CD8-positive, alpha-beta memory T cell (primary cell): Measurements from ENCODE around the gene TIMM22. TPM values are rescaled to one million over a fixed set of nuclear protein-coding genes. Genes with fewer than 3 reads are reported as not detected.

Experiments used
- CTCF ChIA-PET: fragments of 350-600 bp; sonication (Branson Sonifier 250); formaldehyde crosslinking; loops from one replicate; lab custom pipeline; 2021; ENCODE audit warnings: antibody characterized with exemption; lab: Charles Lee
- POLR2A ChIA-PET: fragments of 350-600 bp; sonication (Branson Sonifier 250); formaldehyde crosslinking; loops from one replicate; lab custom pipeline; 2021; ENCODE audit warnings: antibody characterized with exemption; lab: Charles Lee
- DNase-seq, 5 donors: peaks; one replicate each; pipeline versions ENCODE4 v3.0.0 to v3.0.0-alpha.2; 2020 to 2022; ENCODE audit warnings: mixed read lengths in 1 of 5
- H3K27ac ChIP-seq: one replicate; pipeline ENCODE4 v1.7.0; 2013; ENCODE audit warnings: low read depth, mild to moderate bottlenecking, low read length, moderate library complexity
- H3K27me3 ChIP-seq: 2 replicates; pipeline ENCODE4 v1.7.0; 2013; ENCODE audit warnings: low read length, mild to moderate bottlenecking; ENCODE audit not compliant: insufficient read depth, poor library complexity, severe bottlenecking
- H3K36me3 ChIP-seq: 2 replicates; pipeline ENCODE4 v1.7.0; 2013; ENCODE audit warnings: mild to moderate bottlenecking, low read length, moderate library complexity; ENCODE audit not compliant: insufficient read depth
- H3K4me1 ChIP-seq: 2 replicates; pipeline ENCODE4 v1.7.0; 2013; ENCODE audit warnings: mild to moderate bottlenecking, low read length, moderate library complexity; ENCODE audit not compliant: insufficient read depth
- H3K4me3 ChIP-seq: 2 replicates; pipeline ENCODE4 v1.7.0; 2013; ENCODE audit warnings: mild to moderate bottlenecking, low read length
- H3K9me3 ChIP-seq: 2 replicates; pipeline ENCODE4 v1.7.0; 2013; ENCODE audit warnings: mild to moderate bottlenecking, low read length
- H3K27ac Mint-ChIP-seq, 8 donors: one replicate each; pipeline ENCODE4 v1.8.0; 2020 to 2021; ENCODE audit warnings: mixed read lengths in 8 of 8, mild to moderate bottlenecking in 6 of 8, inconsistent platforms in 3 of 8, moderate library complexity in 3 of 8
- H3K27me3 Mint-ChIP-seq, 2 donors: one replicate each; pipeline ENCODE4 v1.8.0; 2020 to 2021; ENCODE audit warnings: mixed read lengths in 2 of 2, mild to moderate bottlenecking in 1 of 2, moderate library complexity in 1 of 2
- H3K36me3 Mint-ChIP-seq, 3 donors: one replicate each; pipeline ENCODE4 v1.8.0; 2020 to 2021; ENCODE audit warnings: mixed read lengths in 3 of 3, inconsistent platforms in 1 of 3, mild to moderate bottlenecking in 1 of 3
- H3K4me1 Mint-ChIP-seq, 3 donors: one replicate each; pipeline ENCODE4 v1.8.0; 2020 to 2021; ENCODE audit warnings: mixed read lengths in 3 of 3, inconsistent platforms in 1 of 3, mild to moderate bottlenecking in 1 of 3
- H3K4me3 Mint-ChIP-seq, 7 donors: one replicate each; pipeline ENCODE4 v1.8.0; 2020 to 2021; ENCODE audit warnings: mixed read lengths in 7 of 7, mild to moderate bottlenecking in 6 of 7, moderate library complexity in 4 of 7, inconsistent platforms in 2 of 7
- H3K9me3 Mint-ChIP-seq, 5 donors: one replicate each; pipeline ENCODE4 v1.8.0; 2020 to 2022; ENCODE audit warnings: mixed read lengths in 5 of 5, mild to moderate bottlenecking in 3 of 5, moderate library complexity in 2 of 5, inconsistent platforms in 1 of 5
- polyA plus RNA-seq: library from polyadenylated mRNA; unstranded; fragments of 300-500 nt; fragmentation: Illumina TruSeq; gene quantifications from one replicate; pipeline ENCODE4 v1.2.3, GENCODE V29; 2021
- total RNA-seq, 2 experiments: library from RNA; stranded (reverse); gene quantifications; one replicate each; pipeline ENCODE4 v1.2.3, GENCODE V29; 2021

The TIMM22 gene
- total and polyA plus RNA-seq, 3 experiments from 2014 or later: 19.9 to 29.2 (median 21.5) TPM

DNA sequence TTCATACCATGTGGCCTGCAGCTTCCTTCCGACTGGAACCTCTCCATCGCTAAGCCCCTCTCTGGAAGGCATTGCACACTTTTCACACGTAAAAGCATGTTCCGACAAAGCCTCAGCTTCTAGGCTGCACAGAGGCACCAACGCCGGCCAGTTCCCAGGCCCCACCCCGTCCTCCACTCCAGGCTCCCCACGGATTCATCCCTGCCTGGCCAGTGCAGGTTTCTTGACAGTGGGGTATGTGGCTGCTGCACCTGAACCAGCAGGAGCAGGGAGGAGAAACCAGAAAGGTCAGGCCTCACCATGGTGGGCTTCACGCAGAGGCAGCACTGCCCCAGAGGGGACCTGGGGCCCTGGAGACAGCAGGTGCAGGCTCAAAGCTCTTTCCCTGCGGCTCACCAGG lies 14.2 kb downstream of the TIMM22 start:
- POLR2A ChIA-PET: no interaction called here
- no peaks in the 10 kb centered on the region for H3K9me3 Mint-ChIP-seq

DNA sequence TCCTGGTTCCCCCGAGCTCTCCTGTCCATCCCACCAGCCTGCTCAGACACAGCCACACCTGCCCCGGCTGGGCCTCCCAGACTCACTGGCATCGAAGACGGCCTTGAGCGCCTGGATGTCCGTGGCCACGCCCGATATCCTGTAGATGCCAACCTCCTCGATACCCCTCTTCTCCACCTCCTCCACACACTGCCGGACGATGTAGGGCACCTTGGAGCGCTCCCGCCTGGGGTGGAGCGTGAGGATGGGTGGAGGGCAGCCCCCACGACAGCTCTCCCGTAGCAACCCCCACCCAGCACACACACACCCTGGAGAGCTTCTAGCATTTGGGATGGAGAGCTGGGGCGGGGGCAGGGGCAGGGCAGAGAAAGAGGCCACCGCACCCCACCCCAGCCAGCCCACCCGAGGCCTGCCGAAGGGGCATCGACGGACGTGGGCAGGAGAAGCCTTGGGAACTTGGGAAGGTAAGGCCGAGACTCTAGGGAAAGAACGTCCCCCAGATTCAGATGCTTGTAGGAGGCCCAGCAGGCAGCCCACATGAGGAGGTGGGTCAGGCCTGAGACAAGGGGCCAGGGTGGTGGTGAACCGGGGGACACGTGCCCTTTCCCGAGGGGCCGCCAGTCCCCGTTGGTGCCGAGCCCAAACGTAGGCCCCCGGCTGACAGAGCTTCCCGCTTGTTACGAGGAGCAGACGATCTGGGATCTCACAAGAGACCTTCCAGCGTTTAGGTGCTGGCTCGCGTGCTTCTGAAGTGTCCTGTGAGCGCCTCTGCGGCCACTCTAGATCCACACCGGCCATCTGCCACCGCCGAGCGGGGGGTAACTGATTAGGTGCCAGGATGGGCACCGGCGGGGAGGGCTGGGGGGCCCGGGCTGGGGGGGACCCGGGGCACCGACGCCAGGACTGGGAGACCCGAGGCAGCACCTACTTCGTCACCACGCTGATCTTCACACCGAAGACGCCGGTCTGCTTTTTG lies 15.1 kb downstream of the TIMM22 start:
- CTCF ChIA-PET: no interaction called here
- H3K9me3 ChIP-seq: no peaks in the 10 kb centered on the region
- H3K4me1 Mint-ChIP-seq: no peaks in the 10 kb centered on the region
- POLR2A ChIA-PET: no interaction called here
- peaks cover 0 to 52% (median 0%) of the 10 kb centered on the region in 3 donors for H3K36me3 Mint-ChIP-seq
- H3K36me3 ChIP-seq: peaks cover 3% of the 10 kb centered on the region
- no peaks in the 10 kb centered on the region for H3K27me3 Mint-ChIP-seq
- H3K4me3 ChIP-seq: no peak overlapping the region
- no peak overlapping the region for H3K27ac ChIP-seq
- H3K9me3 Mint-ChIP-seq: no peaks in the 10 kb centered on the region
- peak overlapping the region in 1 of 8 donors; percentile 38 for H3K27ac Mint-ChIP-seq
- no peak for DNase-seq
- H3K4me3 Mint-ChIP-seq: peak overlapping the region in 1 of 7 donors; percentile 16
- no peaks in the 10 kb centered on the region for H3K27me3 ChIP-seq
- no peaks in the 10 kb centered on the region for H3K4me1 ChIP-seq

More for the DNA sequence above, 14.2 kb downstream of the TIMM22 start:
- no peak overlapping the region for H3K4me3 ChIP-seq
- Mint-ChIP-seq H3K27me3 (no peaks in the 10 kb centered on the region), H3K27ac (peak overlapping the region in 1 of 8 donors; percentile 54), H3K4me3 (no peak overlapping the region), H3K4me1 (no peaks in the 10 kb centered on the region), H3K36me3 (peaks cover 0 to 55% (median 0%) of the 10 kb centered on the region in 3 donors)
- peaks cover 3% of the 10 kb centered on the region for H3K36me3 ChIP-seq
- H3K4me1 ChIP-seq: no peaks in the 10 kb centered on the region
- H3K27ac ChIP-seq: no peak overlapping the region
- DNase-seq: no peak
- H3K9me3 ChIP-seq: no peaks in the 10 kb centered on the region
- CTCF ChIA-PET: no interaction called here
- no peaks in the 10 kb centered on the region for H3K27me3 ChIP-seq

DNA sequence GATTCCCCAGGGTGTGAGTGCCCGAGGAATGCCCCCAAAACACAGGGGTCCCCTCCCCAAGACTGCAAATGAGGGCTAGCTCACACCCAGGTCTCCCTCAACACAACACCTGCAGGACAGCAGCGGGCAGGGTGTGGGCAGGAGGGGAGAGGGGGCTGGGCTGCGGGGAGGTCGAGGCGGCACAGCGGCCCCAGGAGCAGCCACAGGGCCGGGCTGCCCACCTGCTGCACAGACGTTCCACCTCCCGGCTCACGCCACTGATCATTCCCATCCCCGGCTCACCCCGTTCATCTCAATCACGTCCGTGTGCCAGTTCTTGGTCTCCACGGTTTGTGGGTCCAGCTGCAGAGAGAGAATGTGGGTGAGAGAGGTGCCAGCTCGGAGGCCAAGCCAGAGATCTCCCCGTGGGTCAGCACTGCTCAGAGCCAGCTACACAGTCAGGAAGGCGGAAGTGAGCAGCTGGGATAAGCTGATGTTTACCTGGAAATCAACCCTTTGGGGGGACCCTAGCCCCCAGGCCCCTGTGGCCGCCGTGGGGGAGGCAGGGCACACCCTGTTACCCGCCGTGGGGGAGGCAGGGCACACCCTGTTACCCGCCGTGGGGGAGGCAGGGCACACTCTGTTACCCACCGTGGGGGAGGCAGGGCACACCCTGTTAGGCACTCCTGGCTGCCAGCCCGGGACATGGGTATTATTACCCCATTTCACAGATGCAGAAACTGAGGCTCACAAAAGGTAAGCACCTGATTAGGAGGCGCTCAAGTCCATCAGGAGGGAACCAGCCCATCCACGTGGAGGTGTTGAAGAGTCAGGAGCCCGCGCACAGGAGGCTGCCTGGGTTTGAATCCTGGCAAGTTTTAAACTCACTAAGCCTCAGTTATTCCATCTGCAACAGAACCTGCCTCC lies 16.1 kb downstream of the TIMM22 start:
- no peak overlapping the region for H3K4me3 ChIP-seq
- Mint-ChIP-seq H3K4me1 (no peaks in the 10 kb centered on the region), H3K4me3 (no peak overlapping the region), H3K9me3 (no peaks in the 10 kb centered on the region), H3K36me3 (peaks cover 0 to 44% (median 0%) of the 10 kb centered on the region in 3 donors), H3K27me3 (no peaks in the 10 kb centered on the region), H3K27ac (no peak overlapping the region)
- no peaks in the 10 kb centered on the region for H3K4me1 ChIP-seq
- no peaks in the 10 kb centered on the region for H3K27me3 ChIP-seq
- H3K27ac ChIP-seq: no peak overlapping the region
- H3K9me3 ChIP-seq: no peaks in the 10 kb centered on the region
- ChIA-PET CTCF (no interaction called here), POLR2A (no interaction called here)
- peaks cover 3% of the 10 kb centered on the region for H3K36me3 ChIP-seq
- no peak for DNase-seq

DNA sequence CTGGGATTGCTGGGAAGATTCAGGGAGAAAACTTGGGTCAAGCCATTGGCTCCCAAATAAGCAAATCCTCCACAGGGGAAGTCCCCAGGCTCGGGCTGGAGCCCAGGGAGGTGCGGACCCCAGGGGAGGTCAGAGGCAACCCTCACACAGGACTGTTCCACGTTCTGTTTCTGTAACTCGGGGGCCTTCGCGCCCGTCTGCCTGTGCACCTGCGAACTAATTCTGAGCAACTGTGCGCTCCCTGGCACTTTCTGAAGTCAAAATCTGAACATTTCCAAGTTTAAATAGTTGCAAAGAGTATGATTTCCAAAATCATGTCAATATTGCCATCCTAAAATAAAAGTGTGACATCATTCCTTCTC lies 16.8 kb downstream of the TIMM22 start:
- H3K27me3 Mint-ChIP-seq: no peaks in the 10 kb centered on the region
- DNase-seq: no peak
- H3K27ac ChIP-seq: no peak overlapping the region

DNA sequence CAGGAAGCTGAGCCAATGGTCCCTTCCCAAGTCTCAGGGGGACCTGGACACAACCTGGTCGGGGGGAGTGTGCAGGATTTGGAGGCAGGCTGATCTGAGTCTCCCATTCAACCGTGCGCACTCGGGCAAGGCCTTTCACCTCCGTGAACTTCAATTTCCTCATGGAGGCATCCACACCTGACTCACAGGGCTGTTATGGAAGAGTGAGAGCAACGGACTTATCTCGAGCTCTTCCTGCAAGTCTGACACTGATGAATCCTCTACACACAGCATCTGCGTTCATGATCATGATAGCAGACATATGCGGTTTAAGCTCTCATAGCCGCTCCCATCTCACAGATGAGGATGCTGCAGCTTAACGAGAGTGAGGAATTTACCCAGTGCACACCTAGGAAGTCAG lies 21.6 kb downstream of the TIMM22 start:
- Mint-ChIP-seq H3K36me3 (peaks cover 0 to 20% (median 0%) of the 10 kb centered on the region in 3 donors), H3K4me1 (no peaks in the 10 kb centered on the region), H3K27ac (no peak overlapping the region), H3K27me3 (no peaks in the 10 kb centered on the region), H3K9me3 (no peaks in the 10 kb centered on the region), H3K4me3 (no peak overlapping the region)
- H3K27me3 ChIP-seq: no peaks in the 10 kb centered on the region
- no peaks in the 10 kb centered on the region for H3K9me3 ChIP-seq
- POLR2A ChIA-PET: no interaction called here
- no peaks in the 10 kb centered on the region for H3K36me3 ChIP-seq
- no peak for DNase-seq
- H3K4me1 ChIP-seq: no peaks in the 10 kb centered on the region
- no peak overlapping the region for H3K4me3 ChIP-seq
- CTCF ChIA-PET: no interaction called here
- no peak overlapping the region for H3K27ac ChIP-seq

More for the DNA sequence above, 16.8 kb downstream of the TIMM22 start:
- Mint-ChIP-seq H3K27ac (peak overlapping the region in 3 of 8 donors; percentile 17 to 87 (median 57)), H3K36me3 (peaks cover 0 to 37% (median 0%) of the 10 kb centered on the region in 3 donors), H3K4me3 (no peak overlapping the region), H3K4me1 (no peaks in the 10 kb centered on the region), H3K9me3 (no peaks in the 10 kb centered on the region)
- ChIA-PET POLR2A (no interaction called here), CTCF (no interaction called here)
- no peak overlapping the region for H3K4me3 ChIP-seq
- H3K9me3 ChIP-seq: no peaks in the 10 kb centered on the region
- H3K27me3 ChIP-seq: no peaks in the 10 kb centered on the region
- H3K36me3 ChIP-seq: peaks cover 3% of the 10 kb centered on the region
- no peaks in the 10 kb centered on the region for H3K4me1 ChIP-seq

DNA sequence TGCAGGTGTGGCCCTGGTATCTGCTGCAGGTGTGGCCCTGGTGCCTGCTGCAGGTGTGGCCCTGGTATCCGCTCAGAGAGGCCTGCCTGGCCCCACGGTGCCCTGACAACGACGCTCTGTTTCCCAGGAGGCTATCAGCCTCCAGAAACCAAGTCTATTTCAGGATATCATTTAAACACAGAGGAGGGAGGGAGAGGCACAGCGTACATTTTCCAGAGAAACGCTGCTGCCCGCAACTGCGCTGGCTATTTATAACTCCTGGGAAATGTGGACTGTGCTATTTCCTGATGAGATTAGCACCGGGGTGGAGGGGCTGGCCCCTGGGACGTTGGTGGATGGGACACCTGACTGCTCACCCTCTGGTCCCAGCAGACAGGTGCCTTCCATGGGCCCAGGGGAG lies 22.5 kb downstream of the TIMM22 start:
- H3K9me3 Mint-ChIP-seq: no peaks in the 10 kb centered on the region
- no peaks in the 10 kb centered on the region for H3K27me3 Mint-ChIP-seq
- Histone ChIP-seq H3K4me1 (no peaks in the 10 kb centered on the region), H3K4me3 (no peak overlapping the region), H3K27me3 (no peaks in the 10 kb centered on the region), H3K36me3 (no peaks in the 10 kb centered on the region), H3K9me3 (no peaks in the 10 kb centered on the region), H3K27ac (no peak overlapping the region)
- ChIA-PET POLR2A (no interaction called here), CTCF (no interaction called here)
- H3K36me3 Mint-ChIP-seq: peaks cover 0 to 17% (median 0%) of the 10 kb centered on the region in 3 donors
- peak overlapping the region in 1 of 8 donors; percentile 81 for H3K27ac Mint-ChIP-seq
- no peaks in the 10 kb centered on the region for H3K4me1 Mint-ChIP-seq
- H3K4me3 Mint-ChIP-seq: no peak overlapping the region
- no peak for DNase-seq

DNA sequence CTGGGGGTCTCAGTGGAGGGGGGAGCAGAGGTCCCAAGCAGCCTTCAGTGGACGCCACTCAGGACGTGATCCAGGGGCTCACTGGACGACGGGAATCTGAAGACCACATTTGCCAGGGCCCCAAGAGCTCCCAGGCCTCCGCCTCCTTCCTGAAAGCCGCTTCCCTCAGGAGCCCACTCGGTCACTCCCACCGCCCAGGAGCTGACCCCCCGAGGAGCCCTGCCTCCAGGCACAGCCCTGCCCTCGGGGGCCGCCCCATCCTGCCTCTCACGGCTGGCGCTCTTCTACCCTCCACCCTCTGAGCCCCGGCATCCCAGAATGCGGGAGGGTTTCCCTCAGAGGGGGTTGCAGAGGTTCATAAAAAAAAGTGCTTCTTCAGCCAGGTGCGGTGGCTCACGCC lies 24.2 kb downstream of the TIMM22 start:
- H3K27me3 ChIP-seq: no peaks in the 10 kb centered on the region
- H3K4me3 Mint-ChIP-seq: no peak overlapping the region
- ChIA-PET CTCF (no interaction called here), POLR2A (no interaction called here)
- H3K27me3 Mint-ChIP-seq: no peaks in the 10 kb centered on the region
- H3K4me1 Mint-ChIP-seq: peaks cover 0 to 5% (median 4%) of the 10 kb centered on the region in 3 donors
- no peak for DNase-seq
- H3K27ac Mint-ChIP-seq: no peak overlapping the region
- H3K4me3 ChIP-seq: no peak overlapping the region
- H3K27ac ChIP-seq: no peak overlapping the region
- H3K4me1 ChIP-seq: no peaks in the 10 kb centered on the region
- H3K36me3 ChIP-seq: no peaks in the 10 kb centered on the region
- H3K9me3 Mint-ChIP-seq: no peaks in the 10 kb centered on the region
- no peaks in the 10 kb centered on the region for H3K9me3 ChIP-seq
- peaks cover 0 to 21% (median 0%) of the 10 kb centered on the region in 3 donors for H3K36me3 Mint-ChIP-seq
